Endometrial microvascular endothelial cells (primary cell): ENCODE measurements around the gene TOMM40L. TPM values are rescaled to one million over a fixed set of nuclear protein-coding genes. Genes with fewer than 3 reads are reported as not detected.

Experiments
- in situ Hi-C: cut with HindIII; loops from 2 replicates; pipeline ENCODE4 v1.10.0; 2017; ENCODE audit warnings: low sequenced_read_pairs, low pct_unique_long_range_greater_than_20kb; ENCODE audit errors: inconsistent ontology term
- total RNA-seq: library from RNA; depleted of rRNA; stranded (reverse); fragments of >200 nt; gene quantifications from one replicate; pipeline ENCODE4 v1.2.3, GENCODE V29; 2015; ENCODE audit errors: inconsistent ontology term

Gene TOMM40L
- total RNA-seq, 1 donor from 2014 or later: 24.8 TPM

DNA sequence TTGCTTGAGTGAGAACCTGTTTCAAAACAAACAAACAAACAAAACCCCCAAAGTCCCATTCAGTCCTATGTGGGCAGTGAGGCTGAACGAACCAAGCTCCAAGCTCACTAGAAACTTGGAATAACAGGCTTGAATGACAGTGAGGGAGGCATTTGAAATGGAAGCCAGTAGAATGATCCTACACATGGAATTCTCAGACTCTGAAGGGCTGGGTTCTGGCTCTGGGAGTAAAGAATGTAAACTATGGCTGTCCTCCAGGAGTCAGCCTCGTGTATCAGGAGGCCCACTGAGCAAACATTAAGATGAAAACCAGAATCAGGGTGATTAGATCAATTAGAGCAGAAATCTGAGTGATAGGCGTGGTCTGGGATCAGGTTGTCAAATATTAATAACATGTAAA lies 47.5 kb downstream of the TOMM40L start:
- in situ Hi-C loops: no loop called here

DNA sequence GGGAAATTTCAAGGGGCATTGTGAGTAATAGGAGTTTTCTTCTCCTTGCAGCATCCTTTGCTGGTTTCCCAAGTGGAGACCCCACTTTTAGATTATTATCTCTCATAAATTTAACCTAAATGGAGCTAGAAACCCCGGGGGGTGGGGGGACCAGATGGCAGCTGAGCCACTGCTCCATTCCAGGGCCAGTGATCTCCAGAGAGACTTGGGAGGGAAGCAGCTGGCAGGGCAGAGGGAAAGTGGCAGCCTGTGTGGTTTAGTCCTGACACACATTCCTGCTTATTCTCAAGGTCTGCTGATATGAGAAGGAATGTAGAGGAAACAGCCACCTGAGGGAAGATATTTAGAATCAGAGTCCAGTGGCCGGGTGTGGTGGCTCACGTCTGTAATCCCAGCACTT lies 49.0 kb downstream of the TOMM40L start:
- in situ Hi-C loops: no loop called here

Other genes with a start within 250 kb of the TOMM40L start
- gene F11R, start 204.9 kb upstream of the TOMM40L start, total RNA-seq: 84.0 TPM
- not detected for gene TSTD1, start 187.1 kb upstream of the TOMM40L start, total RNA-seq
- 119 TPM for gene USF1, start 180.1 kb upstream of the TOMM40L start, total RNA-seq
- not detected for gene ARHGAP30, start 156.2 kb upstream of the TOMM40L start, total RNA-seq
- gene NECTIN4, start 136.5 kb upstream of the TOMM40L start, total RNA-seq: not detected
- 0.46 TPM for gene KLHDC9, start 127.7 kb upstream of the TOMM40L start, total RNA-seq
- 49.2 TPM for gene PFDN2, start 108.0 kb upstream of the TOMM40L start, total RNA-seq
- 31.9 TPM for gene NIT1, start 108.0 kb upstream of the TOMM40L start, total RNA-seq
- 28.3 TPM for gene DEDD, start 93.4 kb upstream of the TOMM40L start, total RNA-seq
- 74.1 TPM for gene UFC1, start 72.1 kb upstream of the TOMM40L start, total RNA-seq
- gene USP21, start 66.6 kb upstream of the TOMM40L start, total RNA-seq: 11.8 TPM
- gene PPOX, start 59.6 kb upstream of the TOMM40L start, total RNA-seq: 19.2 TPM
- 46.3 TPM for gene B4GALT3, start 48.6 kb upstream of the TOMM40L start, total RNA-seq
- 17.7 TPM for gene ADAMTS4, start 27.0 kb upstream of the TOMM40L start, total RNA-seq
- 161 TPM for gene NDUFS2, start 23.7 kb upstream of the TOMM40L start, total RNA-seq
- gene FCER1G, start 10.8 kb upstream of the TOMM40L start, total RNA-seq: not detected
- gene APOA2, start 2.4 kb upstream of the TOMM40L start, total RNA-seq: not detected
- not detected for gene NR1I3, start 12.1 kb downstream of the TOMM40L start, total RNA-seq
- not detected for gene PCP4L1, start 32.7 kb downstream of the TOMM40L start, total RNA-seq
- gene MPZ, start 83.9 kb downstream of the TOMM40L start, total RNA-seq: 0.93 TPM
- 71.5 TPM for gene SDHC, start 88.3 kb downstream of the TOMM40L start, total RNA-seq
- gene CFAP126, start 141.8 kb downstream of the TOMM40L start, total RNA-seq: not detected